ENCODE measurements around the gene DIO3.

DNA sequence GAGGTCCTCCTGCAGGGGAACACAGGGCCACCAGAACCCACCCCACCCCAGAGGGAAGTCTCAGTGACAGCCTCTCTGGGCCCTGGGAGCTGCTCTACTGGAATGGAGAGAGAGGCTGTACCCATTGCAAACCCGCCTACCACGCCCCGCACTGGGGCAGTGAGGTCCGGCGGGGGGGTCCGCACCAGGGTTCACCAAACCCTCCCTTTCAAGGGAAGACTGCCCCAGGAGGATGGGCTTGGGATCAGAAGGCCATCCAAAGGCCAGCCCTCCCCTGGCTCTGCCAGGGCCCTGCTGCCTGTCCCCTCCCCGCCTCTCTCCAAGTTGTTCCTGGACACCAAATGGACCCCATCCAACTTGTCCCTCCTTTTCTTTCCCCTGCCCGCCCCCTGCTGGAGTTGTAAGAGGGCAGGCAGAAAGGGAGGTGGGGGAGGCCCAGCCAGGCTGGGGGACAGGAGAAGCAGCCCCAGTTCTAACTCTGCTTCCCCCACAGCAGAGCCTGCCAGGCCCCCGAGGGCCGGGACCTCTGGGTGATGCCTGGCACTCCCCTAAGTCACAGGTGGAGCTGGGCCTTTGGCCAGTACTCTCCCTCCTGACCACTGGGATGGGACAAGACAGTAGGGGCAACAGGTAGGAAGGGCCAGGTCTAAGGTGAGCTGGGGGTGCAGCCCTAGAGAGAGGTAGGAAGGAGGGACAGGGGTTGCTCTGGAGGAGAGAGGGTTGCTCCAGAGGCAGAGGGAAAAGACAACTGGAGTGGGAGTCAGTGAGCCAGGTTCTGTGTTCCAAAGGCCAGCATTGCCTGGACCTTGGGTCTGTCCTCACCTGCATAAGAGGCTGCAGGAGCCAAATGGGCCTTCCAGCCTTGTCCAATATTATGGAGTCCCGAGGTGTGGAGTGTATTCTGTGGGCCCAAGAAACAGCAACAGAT lies 3.2 kb upstream of the DIO3 start:
- TF ChIP-seq, protein P1, sequence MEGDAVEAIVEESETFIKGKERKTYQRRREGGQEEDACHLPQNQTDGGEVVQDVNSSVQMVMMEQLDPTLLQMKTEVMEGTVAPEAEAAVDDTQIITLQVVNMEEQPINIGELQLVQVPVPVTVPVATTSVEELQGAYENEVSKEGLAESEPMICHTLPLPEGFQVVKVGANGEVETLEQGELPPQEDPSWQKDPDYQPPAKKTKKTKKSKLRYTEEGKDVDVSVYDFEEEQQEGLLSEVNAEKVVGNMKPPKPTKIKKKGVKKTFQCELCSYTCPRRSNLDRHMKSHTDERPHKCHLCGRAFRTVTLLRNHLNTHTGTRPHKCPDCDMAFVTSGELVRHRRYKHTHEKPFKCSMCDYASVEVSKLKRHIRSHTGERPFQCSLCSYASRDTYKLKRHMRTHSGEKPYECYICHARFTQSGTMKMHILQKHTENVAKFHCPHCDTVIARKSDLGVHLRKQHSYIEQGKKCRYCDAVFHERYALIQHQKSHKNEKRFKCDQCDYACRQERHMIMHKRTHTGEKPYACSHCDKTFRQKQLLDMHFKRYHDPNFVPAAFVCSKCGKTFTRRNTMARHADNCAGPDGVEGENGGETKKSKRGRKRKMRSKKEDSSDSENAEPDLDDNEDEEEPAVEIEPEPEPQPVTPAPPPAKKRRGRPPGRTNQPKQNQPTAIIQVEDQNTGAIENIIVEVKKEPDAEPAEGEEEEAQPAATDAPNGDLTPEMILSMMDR (IDR thresholded peaks at IDR 0.05): peak in 5 of 7 experiments; percentile 14 to 55 (median 40)
- TF ChIP-seq POLR2A (IDR thresholded peaks at IDR 0.05): no peak
